Stimulated activated CD8-positive, alpha-beta memory T cell treated with anti-CD3 and anti-CD28 coated beads, Interleukin-15, amount 100 ng/mL, for 1 hour (primary cell): Measurements from ENCODE around the gene CFAP221.

Source experiments
- DNase-seq: peaks from one replicate; pipeline ENCODE4 v3.0.0-alpha.2; 2020; ENCODE audit warnings: low read depth

CFAP221 gene

DNA sequence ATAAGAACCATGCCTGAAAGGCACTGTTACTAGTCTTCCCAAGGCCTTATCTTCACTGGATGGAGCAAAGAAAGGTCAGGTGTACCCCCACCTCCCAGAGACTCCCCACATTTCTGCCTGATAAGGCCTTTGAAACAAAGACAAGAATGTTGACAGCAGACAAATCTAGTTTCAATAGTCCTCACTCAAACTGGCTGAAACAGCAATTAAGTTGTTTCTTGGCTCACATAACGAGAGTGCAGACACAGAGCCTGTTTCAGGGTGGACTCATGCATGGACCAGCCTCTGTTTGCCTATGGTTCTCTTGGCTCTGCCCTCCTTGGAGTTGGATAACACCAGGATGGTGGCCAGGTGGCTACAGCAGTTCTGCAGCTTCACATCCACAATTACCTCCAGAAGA is 7.5 kb upstream of the CFAP221 start:
- DNase-seq: no peak

DNA sequence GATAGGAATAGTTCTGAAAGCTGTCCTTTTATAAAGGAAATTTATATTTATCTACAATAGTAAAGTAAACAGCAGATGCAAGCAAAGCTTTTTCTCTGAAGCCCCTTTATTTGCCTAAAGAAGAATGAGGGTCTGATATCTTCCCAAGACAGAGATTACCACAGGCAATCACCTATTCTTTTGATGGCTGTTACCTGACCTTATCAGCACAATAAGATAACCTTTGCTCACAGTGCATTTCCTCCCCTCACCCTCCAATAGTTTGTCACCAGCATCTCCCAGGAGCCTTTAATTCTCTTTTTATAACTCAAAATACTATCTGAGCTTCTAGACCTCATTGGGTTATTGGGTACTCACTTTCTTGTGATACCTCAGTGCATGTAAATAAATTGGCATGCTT is 6.5 kb upstream of the CFAP221 start:
- no peak for DNase-seq

DNA sequence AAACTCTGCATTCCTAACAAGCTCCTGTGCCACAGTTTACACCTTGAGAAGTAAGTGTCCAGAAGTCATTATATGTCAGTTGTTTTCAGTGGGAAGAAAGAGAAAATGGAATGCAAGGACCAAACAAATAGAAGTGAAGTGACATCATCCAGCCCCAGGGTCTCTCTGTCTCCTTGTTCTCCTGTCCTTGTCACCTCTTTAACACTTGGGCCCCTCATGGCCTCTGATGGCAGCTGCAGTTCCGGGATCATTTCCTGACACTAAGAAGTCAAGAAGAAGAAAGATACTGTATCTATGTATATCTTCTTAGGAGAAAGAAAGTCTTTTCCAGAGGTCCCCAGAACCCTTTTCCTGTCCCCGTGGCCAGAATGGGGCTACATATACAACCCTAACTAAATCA is 2.8 kb upstream of the CFAP221 start:
- DNase-seq: no peak

DNA sequence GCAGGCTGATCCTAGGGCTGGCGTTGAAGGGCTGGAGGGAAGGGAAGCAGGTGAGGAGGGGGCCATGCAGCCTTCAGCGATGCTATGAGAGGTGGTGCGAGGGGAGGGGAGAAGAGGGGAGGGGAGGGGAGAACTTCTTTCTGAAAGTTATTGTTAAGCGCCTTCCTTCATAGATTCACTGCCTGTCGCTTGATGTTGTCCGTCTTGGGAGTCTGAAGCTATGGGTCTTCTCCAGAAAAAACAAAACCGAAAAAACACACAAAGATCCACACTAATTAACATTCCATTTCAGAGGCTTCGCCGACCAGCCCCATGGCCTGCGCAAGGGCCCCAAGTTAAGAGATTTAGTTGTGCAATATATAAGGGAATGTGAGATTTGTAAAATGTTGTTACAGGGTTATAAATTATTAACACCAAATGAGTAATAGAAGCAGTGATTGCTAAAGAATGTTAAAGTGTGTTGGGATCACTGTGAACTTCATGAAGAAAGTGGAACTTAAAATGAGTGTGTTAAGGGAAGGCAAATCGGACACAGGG is 758 bp downstream of the CFAP221 start:
- DNase-seq: no peak

DNA sequence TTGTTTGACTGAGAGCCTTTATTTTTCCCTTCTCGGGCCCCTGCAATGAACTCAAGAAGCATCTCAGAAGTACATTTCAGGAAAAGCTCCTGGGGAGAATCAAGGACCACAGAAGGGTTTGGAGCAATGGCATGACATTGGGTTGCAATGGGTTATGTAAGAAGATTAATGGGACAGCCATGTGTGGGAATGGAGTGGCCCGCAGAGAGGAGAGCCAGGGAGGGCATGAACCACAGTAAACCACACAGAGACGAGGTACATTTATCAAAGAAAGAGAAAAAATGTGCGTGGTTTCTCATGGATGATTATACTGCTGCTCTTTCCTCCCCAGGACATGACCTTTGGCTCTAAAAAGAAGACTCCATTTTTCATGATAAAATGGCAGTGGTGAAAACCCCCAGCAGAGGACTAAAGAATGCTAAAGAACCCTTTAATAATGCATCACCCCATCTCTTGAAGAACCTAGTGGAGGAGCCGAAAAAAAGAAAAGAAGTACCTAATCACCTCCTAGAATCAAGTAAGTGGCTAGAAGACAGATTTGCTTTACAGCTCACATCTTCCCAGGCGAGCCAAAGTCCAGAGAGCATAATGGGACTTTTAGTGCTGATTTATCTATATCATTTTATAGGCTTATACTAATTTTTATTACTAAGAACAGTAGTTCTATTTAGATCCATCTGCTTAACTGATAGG is 1.7 kb downstream of the CFAP221 start:
- no peak for DNase-seq

DNA sequence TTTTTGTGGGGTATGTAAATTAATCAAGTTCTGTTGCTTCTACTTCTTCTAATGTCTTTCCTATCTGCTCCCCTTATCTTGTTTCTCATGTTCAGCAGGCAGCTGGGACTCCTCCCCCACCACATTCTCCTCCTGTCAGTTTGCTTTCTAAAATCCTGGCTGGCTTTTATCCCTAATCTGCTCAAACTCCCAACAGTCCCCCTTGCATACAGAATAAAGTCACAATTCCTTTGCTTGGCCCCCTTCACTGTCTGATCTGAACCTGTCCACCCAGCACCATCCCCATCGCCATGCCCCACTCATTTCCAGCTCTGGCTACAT is 2.2 kb downstream of the CFAP221 start:
- DNase-seq: no peak

DNA sequence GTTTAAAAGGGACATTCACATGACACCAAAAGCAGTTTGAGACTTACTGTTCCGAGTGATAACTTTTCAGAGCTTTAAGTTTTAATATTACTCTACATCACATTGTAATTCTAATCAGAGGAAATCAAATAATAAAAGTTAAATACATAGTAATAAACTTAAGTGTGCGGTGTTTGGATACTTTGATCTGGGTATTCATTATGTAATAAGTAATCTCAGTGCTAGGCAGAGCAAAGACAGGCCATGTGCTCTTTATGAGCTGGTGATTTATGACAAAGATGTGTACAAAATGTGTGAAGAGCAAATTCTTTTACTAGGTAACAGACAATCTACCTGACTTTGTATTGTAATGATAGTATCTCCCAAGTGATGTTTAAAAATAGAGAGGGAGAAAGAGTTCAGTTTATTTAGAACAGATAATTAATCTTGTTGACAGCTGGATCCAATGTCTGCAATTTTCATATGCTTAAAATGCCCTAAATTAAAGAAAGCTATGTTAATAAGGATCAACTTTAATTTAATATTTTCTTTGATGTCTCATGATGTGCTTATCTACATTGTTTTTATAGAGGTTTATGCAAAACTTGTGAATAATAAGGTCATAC is 4.4 kb downstream of the CFAP221 start:
- no peak for DNase-seq

DNA sequence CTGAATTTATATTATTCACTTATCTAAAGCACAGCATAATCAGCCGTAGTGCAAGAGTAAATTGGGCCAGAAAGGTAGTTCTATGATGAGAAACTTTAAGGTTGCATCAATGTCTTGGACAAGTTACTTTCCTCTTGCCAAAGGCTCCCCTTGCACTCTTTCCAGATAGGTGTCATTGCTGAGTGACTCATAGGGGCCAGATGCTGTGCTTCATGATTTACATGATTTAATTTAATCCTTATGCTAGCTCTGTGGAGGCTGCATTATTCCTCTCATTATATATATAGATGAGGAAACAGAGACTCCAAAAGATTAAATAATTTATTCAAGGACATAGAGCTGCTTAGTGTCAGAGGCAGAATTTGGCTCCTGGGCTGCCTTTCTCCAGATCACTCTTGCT is 5.0 kb downstream of the CFAP221 start:
- DNase-seq: no peak

DNA sequence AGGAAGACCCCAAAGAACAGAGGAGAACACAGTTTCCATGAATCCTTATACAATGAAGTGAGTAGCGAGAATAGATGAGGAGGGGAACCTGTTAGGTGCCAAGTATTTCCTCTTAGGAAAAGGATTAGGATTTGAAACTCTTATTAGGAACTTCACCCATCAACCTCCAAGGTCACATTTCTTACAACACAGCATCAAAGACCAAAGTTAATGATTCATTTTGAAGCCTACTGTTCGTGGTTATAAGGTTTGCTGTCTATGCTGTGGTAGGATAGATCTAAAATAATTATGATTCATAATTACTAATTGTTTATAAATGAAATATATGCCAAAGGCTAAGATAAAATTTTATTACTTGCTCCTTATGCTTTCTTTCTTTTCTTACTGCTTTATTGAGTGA is 6.1 kb downstream of the CFAP221 start:
- no peak for DNase-seq

DNA sequence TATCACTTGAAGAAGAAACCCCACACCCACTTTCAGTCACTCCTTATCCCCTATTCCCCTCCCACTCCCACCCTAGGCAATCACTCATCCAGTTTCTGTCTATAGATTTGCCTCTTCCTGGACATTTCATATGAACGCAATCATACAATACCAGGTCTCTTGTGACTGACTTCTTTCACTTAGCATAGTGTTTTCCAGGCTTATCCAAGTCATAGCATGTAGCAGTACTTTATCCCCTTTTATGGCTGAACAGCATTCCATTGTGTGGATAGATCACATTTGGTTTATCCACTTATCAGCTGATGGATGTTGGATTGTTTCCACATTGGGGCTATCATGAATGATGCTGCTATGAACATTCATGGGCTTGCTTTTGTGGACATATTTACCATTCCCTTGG is 6.6 kb downstream of the CFAP221 start:
- DNase-seq: no peak

DNA sequence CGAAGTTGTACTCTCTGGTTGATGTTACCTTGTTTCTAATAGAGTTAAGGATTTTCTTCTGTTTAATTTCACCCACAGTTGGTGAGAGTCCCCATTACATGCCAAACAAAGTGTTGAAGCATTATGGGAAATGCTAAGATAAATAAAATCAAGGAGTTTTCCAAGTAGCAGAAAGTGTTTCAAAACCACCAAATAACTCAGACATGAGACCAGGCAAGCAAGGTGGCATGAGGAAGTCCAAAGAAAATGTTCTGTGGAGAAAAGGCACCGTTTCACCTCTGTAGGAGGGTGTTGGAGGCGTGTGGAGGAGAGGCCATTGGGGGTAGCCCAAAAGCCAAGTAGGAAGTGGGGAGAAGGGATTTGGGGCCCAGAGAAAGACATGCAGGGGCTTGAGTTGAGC is 8.7 kb downstream of the CFAP221 start:
- no peak for DNase-seq

DNA sequence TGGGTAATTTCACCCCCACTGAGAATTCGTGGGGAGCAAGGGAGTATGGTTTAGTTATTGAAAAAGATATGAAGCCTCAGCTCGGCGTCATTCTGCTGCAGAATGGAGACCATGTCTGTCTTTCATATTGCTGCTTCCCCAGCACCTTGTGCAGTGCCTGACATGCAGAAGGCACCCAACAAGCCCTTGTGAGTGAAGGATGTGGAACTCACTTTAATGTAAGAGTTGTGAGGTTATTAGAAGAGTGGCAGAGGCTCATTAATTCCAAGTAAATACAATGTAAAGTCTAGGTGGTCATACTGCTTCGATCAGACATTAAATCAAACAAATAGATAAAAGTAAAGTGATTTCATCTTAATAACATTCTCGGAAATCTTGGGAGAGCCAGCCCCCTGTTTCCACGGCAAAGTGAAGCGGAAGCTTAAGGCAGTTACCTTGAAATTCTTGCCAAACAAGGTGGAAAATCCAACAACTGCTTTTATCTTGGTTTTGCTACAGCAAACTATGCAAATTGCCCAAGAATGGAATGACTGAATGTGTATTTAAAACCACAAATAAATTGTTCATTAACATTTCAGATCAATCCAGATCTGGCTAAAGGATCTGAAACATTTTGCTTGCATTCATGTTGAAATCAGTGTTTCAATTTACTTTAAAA is 9.6 kb downstream of the CFAP221 start:
- no peak for DNase-seq

DNA sequence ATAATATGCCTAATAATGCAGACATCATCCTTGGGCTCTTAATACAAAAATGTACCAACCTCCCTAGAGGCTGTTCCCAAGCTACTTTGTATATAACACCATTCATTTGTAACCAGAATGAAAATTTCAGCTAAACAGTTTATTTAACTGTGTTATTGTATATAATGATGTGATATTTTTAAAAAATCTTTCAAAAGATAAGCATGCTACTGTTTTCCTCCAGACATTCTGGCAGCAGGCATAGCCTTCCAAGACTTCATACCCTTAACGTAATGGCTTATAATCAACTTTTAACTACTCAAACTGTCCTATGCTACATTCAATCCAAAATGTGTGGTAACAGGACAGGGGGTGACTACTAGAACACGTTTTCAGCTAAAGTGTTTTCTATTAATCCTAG is 21.2 kb downstream of the CFAP221 start:
- no peak for DNase-seq

DNA sequence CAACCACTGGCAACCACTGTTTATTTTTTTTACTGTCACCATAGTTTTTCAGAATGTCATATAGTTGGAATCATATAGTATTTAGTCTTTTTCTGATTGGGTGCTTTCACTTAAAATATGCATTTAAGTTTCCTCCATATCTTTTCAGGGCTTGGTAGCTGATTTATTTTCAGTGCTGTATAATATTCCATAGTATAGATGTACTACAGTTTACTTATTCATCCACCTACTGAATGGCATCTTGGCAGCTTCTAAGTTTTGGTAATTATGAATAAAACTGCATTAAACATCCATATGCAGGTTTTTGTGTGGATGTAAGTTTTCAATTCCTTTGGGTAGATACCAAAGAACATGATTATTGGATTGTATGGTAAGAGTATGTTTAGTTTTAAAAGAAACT is 23.0 kb downstream of the CFAP221 start:
- DNase-seq: no peak

DNA sequence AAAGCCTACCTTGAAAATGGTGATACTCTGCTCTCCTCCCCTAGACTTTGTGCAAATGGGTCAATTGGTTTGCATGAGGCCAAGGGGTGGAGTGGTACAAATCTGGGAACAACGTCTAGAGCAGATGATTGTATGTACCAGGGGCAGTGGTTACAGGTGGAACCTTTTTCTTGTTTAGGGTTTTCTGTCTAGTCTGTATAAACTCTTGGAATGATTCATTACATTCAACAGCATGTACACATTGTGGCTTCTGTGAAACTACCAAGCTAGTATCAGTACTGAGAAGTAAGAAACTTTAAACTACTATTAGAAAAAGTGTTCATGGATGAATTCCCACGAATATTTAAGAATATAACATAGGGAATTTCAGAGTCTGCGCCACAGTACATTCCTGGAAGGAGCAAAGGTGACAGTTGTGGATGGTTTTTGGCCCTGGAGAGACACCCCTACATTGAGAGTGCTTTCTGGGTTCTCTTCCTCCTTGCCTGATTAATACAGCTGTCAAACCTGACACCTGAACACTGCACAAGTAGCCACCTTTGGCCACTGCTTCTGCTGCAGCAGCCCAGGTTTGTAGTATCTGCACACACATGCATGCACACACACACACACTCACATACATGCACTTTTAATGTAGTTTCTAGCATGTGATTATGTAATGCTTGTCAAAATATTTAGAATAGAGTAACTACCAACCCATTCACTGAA is 30.0 kb downstream of the CFAP221 start:
- DNase-seq: no peak

DNA sequence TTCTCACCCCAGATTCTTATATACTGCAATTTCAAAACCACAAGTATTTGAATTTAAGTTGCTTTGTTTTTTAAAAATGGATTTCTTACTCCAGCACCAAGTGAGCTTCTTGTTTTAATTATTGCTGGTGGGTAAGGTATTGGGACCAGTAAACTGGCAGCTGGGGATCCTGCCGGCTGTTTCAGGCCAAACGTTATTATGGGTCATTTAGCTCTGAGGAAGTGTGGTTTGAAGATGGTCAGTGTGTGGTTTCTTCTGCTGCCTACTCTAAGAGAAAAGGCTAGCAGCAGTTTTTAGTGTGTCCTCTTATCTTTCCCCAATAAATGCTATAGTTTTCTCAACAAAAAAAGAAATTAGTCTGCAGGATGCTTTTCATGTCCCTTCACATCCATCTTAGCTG is 30.6 kb downstream of the CFAP221 start:
- DNase-seq: no peak

DNA sequence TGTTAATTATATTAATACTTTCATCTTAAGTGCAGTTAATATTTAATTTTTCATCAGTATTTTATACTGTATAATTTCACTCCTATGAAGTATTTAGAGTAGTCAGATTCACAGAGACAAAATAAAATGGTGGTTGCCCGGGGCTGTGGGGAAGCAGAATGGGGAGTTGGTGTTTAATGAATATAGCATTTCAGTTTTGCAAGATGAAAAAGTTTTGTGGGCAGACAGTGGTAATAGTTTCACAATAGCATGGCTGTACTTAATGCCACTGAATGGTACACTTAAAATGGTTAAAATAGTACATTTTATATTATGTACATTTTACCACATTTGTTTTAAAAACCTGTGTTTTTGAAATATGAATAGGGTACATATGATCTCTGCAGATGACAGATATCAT is 31.2 kb downstream of the CFAP221 start:
- DNase-seq: no peak

DNA sequence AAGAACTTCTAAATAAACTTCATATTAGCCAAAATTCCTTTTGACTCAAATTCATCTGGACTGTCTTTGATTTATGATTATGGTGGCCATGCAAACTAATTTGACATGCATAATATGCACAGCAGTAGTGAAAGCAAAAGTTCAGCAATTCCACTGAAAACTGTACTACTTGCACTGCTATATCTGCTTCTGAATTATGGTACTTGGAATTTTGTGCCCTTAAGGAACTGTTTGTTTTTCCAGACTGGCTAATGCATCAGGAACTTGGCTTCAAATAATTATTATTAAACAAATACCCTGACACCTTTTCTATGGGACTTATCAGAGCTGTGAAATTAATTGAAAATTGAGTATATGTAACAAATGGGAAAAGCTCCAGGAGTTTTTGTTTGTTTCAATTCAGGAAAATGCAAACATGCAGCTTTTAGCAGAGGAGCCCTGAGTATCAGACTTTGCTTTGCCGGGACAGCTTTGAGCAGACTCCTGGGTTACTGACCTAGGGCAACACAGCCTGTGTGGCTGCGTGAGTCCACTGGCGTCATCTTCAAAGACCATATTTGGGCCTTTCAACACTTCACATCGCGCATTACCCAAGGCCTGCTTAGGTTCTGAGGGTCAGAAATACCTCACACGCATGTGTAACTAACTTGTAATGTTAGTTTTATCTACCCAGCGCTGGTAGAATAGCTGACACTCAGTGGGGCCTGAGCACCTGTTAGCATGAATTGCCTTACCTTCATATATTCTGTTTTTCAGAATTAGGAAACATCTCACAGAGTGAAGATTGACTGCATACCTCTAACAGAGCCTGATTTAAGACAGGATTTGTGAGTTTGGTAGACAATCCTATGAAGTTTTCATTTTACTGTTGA is 35.4 kb downstream of the CFAP221 start:
- DNase-seq: no peak

DNA sequence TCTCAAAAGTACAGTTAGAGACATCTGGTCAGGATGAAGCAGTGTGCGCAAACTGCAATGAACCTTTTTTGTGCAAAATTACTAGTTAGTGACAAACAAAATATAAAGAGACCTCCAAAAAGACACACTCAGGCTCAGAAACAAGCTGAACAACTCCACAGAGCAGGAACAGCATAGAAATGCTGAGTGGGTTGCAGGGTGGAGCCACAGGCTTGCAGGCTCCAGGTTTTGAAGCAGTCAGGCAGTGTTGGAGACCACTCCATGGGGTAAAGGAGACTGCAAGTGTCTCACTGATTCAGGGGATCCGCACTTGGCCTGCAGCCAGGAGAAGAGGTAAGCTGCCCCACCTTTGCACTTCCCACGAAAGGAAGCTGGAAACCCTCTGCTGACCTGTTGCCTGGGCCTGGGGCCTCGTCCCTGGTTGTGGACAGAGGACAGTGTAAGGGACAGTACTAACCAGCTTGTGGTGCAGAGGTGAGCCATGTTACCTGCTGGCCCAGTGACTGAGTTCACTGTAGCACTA is 36.4 kb downstream of the CFAP221 start:
- no peak for DNase-seq

DNA sequence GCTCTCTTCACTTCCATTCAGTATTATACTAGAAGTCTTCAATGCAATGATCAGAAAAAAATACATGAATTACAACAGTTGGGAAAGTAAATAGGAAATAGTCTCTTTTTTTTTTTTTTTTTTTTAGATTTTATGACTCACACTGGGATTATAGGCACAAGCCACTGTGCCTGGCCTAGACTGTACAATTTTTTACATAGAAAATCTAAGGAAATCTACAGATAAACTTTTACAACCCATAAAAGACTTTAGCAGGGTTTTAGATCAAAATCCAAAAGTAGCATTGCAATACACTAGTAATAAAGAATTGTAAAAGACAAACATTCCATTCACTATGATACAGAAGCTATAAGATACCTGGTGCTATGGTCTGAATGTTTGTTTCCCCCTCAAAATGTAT is 39.0 kb downstream of the CFAP221 start:
- no peak for DNase-seq

DNA sequence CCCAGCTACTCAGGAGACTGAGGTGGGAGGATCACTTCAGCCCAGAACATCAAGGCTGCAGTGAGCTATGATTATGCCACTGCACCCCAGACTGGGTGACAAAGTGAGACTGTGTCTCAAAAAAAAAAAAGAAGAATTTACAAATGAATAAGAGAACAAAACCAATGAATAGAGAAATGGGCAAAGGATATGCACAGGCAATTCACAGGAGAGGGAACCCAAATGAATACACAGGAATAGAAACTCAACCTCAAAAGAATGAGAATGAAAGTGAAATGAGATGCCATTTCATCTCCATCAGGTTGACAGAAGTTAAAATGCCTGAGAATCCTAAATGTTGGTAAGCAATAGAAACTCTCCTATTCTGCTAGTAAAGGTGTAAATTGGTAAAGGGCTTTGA is 40.2 kb downstream of the CFAP221 start:
- DNase-seq: no peak

DNA sequence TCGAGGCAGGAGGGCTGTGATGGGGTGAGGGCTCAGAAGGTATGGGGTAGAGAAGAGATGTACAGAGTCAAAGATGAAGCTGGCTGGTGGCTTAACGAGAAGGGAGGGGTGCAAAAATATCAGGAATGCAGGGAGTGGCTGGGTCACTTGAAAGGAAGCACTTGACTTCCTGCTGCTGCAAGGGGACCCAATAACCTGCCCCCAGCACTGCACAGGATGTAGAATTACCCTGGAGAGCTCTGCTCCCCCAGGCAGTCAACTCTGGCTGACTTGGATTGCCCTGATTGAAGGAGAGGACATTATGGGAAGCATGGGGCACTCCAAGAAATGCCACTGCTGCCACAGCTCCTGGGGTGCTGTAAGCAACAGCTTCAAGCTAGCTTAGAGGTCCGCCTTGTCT is 41.8 kb downstream of the CFAP221 start:
- no peak for DNase-seq
